ENCODE results near the gene DCUN1D2. TPM values are rescaled to one million over a fixed set of nuclear protein-coding genes. Genes with fewer than 3 reads are reported as not detected.
"Not testable (repeated sequence)": the region's sequence is repeated elsewhere in the genome, so short reads cannot be mapped to it uniquely, and the experiment has no call there.

The DCUN1D2 gene
- total RNA-seq, 1 experiment from 2014 or later: 33.0 TPM

GRCh38 chr13:113451951-113452421 is 38.5 kb downstream of the DCUN1D2 start:
- Histone ChIP-seq H3K27ac (no peak overlapping the region), H3K79me2 (ENCODE audit: low read depth) (peaks cover 8% of the 10 kb centered on the region; the same call in 1 of the 2 replicates), H3K9me3 (ENCODE audit: insufficient read depth, low read depth) (no peaks in the 10 kb centered on the region), H3K4me2 (no peak overlapping the region), H3K4me3 (no peak overlapping the region), H4K20me1 (ENCODE audit: insufficient read depth) (no peaks in the 10 kb centered on the region), H3K4me1 (replicated peaks; ENCODE audit: insufficient read depth) (peaks cover 18% of the 10 kb centered on the region), H3K36me3 (ENCODE audit: low read depth) (no peaks in the 10 kb centered on the region), H3K9me2 (ENCODE audit: insufficient read depth) (no peaks in the 10 kb centered on the region), H2AFZ (no peak overlapping the region), H3F3A (ENCODE audit: insufficient read depth, low read depth) (peaks cover 40% of the 10 kb centered on the region; the same call in 1 of the 2 replicates), H3K27me3 (ENCODE audit: insufficient read depth, low read depth) (no peaks in the 10 kb centered on the region)
- no peak for DNase-seq
- BruUV-seq (replicated peaks): no TSS peak
- ChIA-PET POLR2A (ENCODE audit: unreplicated experiment) (interaction anchor here (0.5 kb wide), 1 partner anchor 498 kb away, joined by 6 read pairs; no protein-coding TSS in a partner anchor), CTCF (interaction anchor here (1.0 kb wide), 1 partner anchor 47 kb away, joined by 4 read pairs; no protein-coding TSS in a partner anchor)
- TF ChIP-seq CTCF (conservative IDR thresholded peaks at IDR 0.05) (no peak), EZH2 (IDR thresholded peaks at IDR 0.05; ENCODE audit: low read depth) (no peak)
- intact Hi-C loops (cut with micrococcal nuclease; ENCODE audit: unreplicated experiment): no loop called here

- H4K20me1 ChIP-seq (ENCODE audit: insufficient read depth); H3K79me2 ChIP-seq (ENCODE audit: low read depth); H3K27me3 ChIP-seq (ENCODE audit: insufficient read depth, low read depth); H3K9me3 ChIP-seq (ENCODE audit: insufficient read depth, low read depth); H3K36me3 ChIP-seq (ENCODE audit: low read depth); H3K9me2 ChIP-seq (ENCODE audit: insufficient read depth); BruUV-seq (replicated peaks); H2AFZ ChIP-seq; H3K4me2 ChIP-seq; H3K27ac ChIP-seq; intact Hi-C loops (cut with micrococcal nuclease; ENCODE audit: unreplicated experiment): not testable (repeated sequence)
- Histone ChIP-seq H3K4me3 (peak overlapping the region; percentile 78; the same call in 1 of the 2 replicates), H3K4me1 (replicated peaks; ENCODE audit: insufficient read depth) (peaks cover 18% of the 10 kb centered on the region), H3F3A (ENCODE audit: insufficient read depth, low read depth) (peaks cover 46% of the 10 kb centered on the region; the same call in 1 of the 2 replicates)
- ChIA-PET CTCF (interaction anchor here (1.0 kb wide), 1 partner anchor 46 kb away, joined by 4 read pairs; no protein-coding TSS in a partner anchor), POLR2A (ENCODE audit: unreplicated experiment) (interaction anchor here (0.5 kb wide), 1 partner anchor 497 kb away, joined by 6 read pairs; no protein-coding TSS in a partner anchor)
- peak; percentile 62 for TF ChIP-seq CTCF (conservative IDR thresholded peaks at IDR 0.05)
- peak; percentile 55 to 59 for DNase-seq
These were observed 39.5 kb downstream of the DCUN1D2 start for GRCh38 chr13:113450861-113451620.

GRCh38 chr13:113450348-113450744 is 40.2 kb downstream of the DCUN1D2 start:
- H3K27ac ChIP-seq: peak overlapping the region; percentile 84
- H3K9me3 ChIP-seq (ENCODE audit: insufficient read depth, low read depth); BruUV-seq (replicated peaks); POLR2A ChIA-PET (ENCODE audit: unreplicated experiment); intact Hi-C loops (cut with micrococcal nuclease; ENCODE audit: unreplicated experiment); H2AFZ ChIP-seq; H3K36me3 ChIP-seq (ENCODE audit: low read depth); H4K20me1 ChIP-seq (ENCODE audit: insufficient read depth); CTCF ChIA-PET; H3K79me2 ChIP-seq (ENCODE audit: low read depth); H3K9me2 ChIP-seq (ENCODE audit: insufficient read depth); DNase-seq; H3K27me3 ChIP-seq (ENCODE audit: insufficient read depth, low read depth): not testable (repeated sequence)
- peak overlapping the region; percentile 98 for H3K4me2 ChIP-seq
- peak overlapping the region; percentile 78 for H3K4me3 ChIP-seq
- H3F3A ChIP-seq (ENCODE audit: insufficient read depth, low read depth): peaks cover 46% of the 10 kb centered on the region; the same call in 1 of the 2 replicates
- peaks cover 18% of the 10 kb centered on the region for H3K4me1 ChIP-seq (replicated peaks; ENCODE audit: insufficient read depth)
